DND-41 (cell line): ENCODE measurements around the gene DHCR24.

Source experiments
- ATAC-seq: fragments of 200-7000 bp; cut with Tn5 transposase; 3 replicates; pipeline ENCODE4 v1.9.1; 2021; ENCODE audit warnings: low read depth; ENCODE audit not compliant: insufficient read depth
- DNase-seq: peaks from one replicate; pipeline ENCODE4 v3.0.0-alpha.2; 2020
- H2AFZ ChIP-seq: 2 replicates; pipeline ENCODE4 v1.6.0; 2012; ENCODE audit warnings: low read depth, low read length
- H3K27ac ChIP-seq: 2 replicates; pipeline ENCODE4 v1.5.1; 2012; ENCODE audit warnings: low read length, inconsistent platforms
- H3K27me3 ChIP-seq: fragments of 200-600 bp; sonication (generic); 2 replicates; pipeline ENCODE4 v1.6.0; 2012; ENCODE audit warnings: low read length, mild to moderate bottlenecking, inconsistent platforms; ENCODE audit not compliant: insufficient read depth, poor library complexity
- H3K36me3 ChIP-seq: 2 replicates; pipeline ENCODE4 v1.5.1; 2012; ENCODE audit warnings: low read length, inconsistent platforms; ENCODE audit not compliant: insufficient read depth
- H3K4me1 ChIP-seq: 2 replicates; pipeline ENCODE4 v1.5.1; 2012; ENCODE audit warnings: mild to moderate bottlenecking, low read length; ENCODE audit not compliant: insufficient read depth
- H3K4me2 ChIP-seq: 2 replicates; pipeline ENCODE4 v1.6.0; 2012; ENCODE audit warnings: mild to moderate bottlenecking, moderate library complexity, low read length, inconsistent platforms; ENCODE audit not compliant: insufficient read depth
- H3K4me3 ChIP-seq, 2 experiments: fragments of 200-600 bp in 1 of 2; shearing (Covaris generic) in 1 of 2; 2 replicates each; pipeline ENCODE4 v1.5.1; 2012 to 2016; ENCODE audit warnings: inconsistent platforms in 2 of 2, low read length in 2 of 2, mild to moderate bottlenecking in 2 of 2, low read depth in 1 of 2, moderate library complexity in 1 of 2
- H3K79me2 ChIP-seq: 2 replicates; pipeline ENCODE4 v1.6.0; 2012; ENCODE audit warnings: low read length, inconsistent platforms; ENCODE audit not compliant: insufficient read depth
- H3K9ac ChIP-seq: 2 replicates; pipeline ENCODE4 v1.6.0; 2012; ENCODE audit warnings: low read depth, mild to moderate bottlenecking, inconsistent platforms, low read length, moderate library complexity
- H3K9me3 ChIP-seq: 2 replicates; pipeline ENCODE4 v1.5.1; 2012; ENCODE audit warnings: low read length, moderate library complexity, mild to moderate bottlenecking, inconsistent platforms; ENCODE audit not compliant: insufficient read depth, severe bottlenecking
- H4K20me1 ChIP-seq: 2 replicates; pipeline ENCODE4 v1.6.0; 2012; ENCODE audit warnings: low read length; ENCODE audit not compliant: insufficient read depth
- EZH2 ChIP-seq: IDR thresholded peaks from 3 replicates; pipeline ENCODE4 v1.6.1; 2012; ENCODE audit warnings: borderline replicate concordance, low read depth, mild to moderate bottlenecking, moderate library complexity, low read length, inconsistent platforms; ENCODE audit not compliant: severe bottlenecking
- TF ChIP-seq, protein P1 (sequence below): IDR thresholded peaks from 2 replicates; pipeline ENCODE4 v1.5.1; 2012; ENCODE audit warnings: borderline replicate concordance, low read length, moderate library complexity, mild to moderate bottlenecking; ENCODE audit not compliant: poor library complexity, severe bottlenecking; ENCODE audit errors: extremely low read depth

Gene DHCR24

DNA sequence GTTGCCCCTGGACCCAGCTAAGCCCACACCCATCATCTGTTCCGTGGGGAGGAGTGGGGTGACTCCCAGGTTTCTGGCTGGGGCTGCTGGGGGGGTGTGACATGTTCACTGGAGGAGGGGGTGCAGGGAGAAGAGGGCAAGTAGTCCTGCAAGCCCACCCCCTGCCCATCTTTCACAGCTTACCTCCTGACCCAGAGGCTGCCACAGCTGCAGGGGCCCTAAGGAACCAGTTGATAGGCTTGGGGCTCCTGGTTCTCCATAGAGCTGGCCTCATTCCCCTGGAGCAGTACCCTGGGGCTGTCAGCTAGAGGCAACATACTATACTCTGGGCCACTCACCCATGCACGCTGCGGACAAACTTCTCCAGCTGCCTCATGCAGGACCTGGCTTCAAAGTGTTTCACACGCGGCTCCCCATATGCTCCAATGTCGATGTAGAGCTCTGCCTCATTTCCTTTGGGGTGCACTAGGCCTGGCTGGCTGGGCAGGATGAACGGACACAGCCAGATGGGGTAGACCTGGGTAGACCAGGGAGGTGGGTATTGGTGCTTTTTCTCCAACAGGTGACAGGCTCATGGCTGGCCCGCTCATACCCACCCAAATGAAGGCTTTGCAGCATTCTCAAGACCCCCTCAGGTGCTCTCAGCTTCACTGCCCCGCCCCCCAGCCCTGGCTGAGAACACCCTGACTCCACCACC, 33.8 kb downstream of the DHCR24 start:
- no peaks in the 10 kb centered on the region for H3K79me2 ChIP-seq
- peaks cover 96% of the 10 kb centered on the region for H3K36me3 ChIP-seq

DNA sequence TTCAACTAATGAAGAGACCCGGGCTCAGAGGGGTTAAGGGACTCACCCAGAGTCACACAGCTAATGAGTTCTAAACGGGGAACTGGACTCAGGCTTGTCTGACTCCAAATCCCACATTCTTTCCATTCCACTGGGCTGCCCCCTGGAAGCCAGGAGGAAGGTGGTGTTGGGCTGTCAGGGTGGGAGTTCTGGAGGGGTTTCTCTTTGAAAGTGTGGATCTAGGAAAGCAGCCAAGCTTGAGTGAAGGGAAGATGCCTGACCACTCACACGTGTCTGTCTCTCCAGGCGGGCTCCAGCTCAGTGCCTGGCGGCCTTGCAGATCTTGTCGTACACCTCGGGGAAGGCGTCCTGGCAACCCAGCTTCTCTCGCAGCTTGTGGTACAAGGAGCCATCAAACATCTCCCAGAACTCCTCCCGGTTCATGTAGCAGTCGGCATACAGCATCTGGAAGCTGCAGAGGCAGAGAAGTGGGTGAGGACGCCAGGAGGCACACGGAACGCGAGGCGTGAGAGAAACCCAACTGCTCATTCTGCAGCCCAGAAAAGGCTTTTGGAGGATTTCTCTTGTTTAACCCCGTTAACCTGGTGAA, 35.0 kb downstream of the DHCR24 start:
- peaks cover 25% of the 10 kb centered on the region; the same call in 1 of the 2 replicates for H4K20me1 ChIP-seq
- no peaks in the 10 kb centered on the region for H3K27me3 ChIP-seq
- no peaks in the 10 kb centered on the region for H3K79me2 ChIP-seq
- H3K27ac ChIP-seq = no peak overlapping the region
- H3K4me3 ChIP-seq = no peak overlapping the region
- no peak overlapping the region for H3K4me2 ChIP-seq
- ATAC-seq (no peak), DNase-seq (no peak)
- no peak overlapping the region for H3K9ac ChIP-seq
- H3K36me3 ChIP-seq = peaks cover 93% of the 10 kb centered on the region
- no peaks in the 10 kb centered on the region for H3K9me3 ChIP-seq
- no peak for TF ChIP-seq EZH2
- TF ChIP-seq, protein P1, sequence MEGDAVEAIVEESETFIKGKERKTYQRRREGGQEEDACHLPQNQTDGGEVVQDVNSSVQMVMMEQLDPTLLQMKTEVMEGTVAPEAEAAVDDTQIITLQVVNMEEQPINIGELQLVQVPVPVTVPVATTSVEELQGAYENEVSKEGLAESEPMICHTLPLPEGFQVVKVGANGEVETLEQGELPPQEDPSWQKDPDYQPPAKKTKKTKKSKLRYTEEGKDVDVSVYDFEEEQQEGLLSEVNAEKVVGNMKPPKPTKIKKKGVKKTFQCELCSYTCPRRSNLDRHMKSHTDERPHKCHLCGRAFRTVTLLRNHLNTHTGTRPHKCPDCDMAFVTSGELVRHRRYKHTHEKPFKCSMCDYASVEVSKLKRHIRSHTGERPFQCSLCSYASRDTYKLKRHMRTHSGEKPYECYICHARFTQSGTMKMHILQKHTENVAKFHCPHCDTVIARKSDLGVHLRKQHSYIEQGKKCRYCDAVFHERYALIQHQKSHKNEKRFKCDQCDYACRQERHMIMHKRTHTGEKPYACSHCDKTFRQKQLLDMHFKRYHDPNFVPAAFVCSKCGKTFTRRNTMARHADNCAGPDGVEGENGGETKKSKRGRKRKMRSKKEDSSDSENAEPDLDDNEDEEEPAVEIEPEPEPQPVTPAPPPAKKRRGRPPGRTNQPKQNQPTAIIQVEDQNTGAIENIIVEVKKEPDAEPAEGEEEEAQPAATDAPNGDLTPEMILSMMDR = no peak
- no peak overlapping the region for H2AFZ ChIP-seq
- no peaks in the 10 kb centered on the region for H3K4me1 ChIP-seq

More for the DNA sequence above, 33.8 kb downstream of the DHCR24 start:
- TF ChIP-seq, protein P1 = no peak
- no peak for TF ChIP-seq EZH2
- Histone ChIP-seq H3K9ac (no peak overlapping the region), H3K27me3 (no peaks in the 10 kb centered on the region), H3K4me3 (no peak overlapping the region), H4K20me1 (peaks cover 34% of the 10 kb centered on the region; the same call in 1 of the 2 replicates), H3K9me3 (no peaks in the 10 kb centered on the region), H3K27ac (no peak overlapping the region), H3K4me2 (no peak overlapping the region), H3K4me1 (no peaks in the 10 kb centered on the region), H2AFZ (no peak overlapping the region)
- ATAC-seq = no peak
- DNase-seq = no peak

DNA sequence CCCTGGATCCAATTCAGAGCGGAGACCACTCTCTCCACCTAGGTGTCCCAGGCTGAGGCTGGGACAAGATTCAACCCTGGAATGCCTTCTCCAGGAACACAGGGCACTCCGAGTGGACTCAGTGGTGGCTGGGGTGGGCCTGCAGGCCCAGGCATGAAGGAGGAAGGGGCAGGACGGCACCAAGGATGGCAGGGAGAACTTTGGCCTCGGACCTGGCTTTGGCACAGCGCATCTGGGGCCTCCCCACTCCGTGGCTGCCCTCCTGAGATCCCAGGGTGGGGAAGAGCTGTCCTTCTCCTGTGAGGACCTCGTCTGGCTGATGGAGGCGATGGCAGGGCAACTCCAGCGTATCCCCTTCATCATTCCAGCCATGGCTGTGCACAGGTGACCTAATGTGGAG, 35.6 kb downstream of the DHCR24 start:
- Histone ChIP-seq H3K4me3 (no peak overlapping the region), H3K36me3 (peaks cover 93% of the 10 kb centered on the region), H3K4me1 (no peaks in the 10 kb centered on the region), H3K9ac (no peak overlapping the region), H3K9me3 (no peaks in the 10 kb centered on the region), H3K27ac (no peak overlapping the region), H3K79me2 (no peaks in the 10 kb centered on the region), H4K20me1 (peaks cover 24% of the 10 kb centered on the region; the same call in 1 of the 2 replicates), H2AFZ (no peak overlapping the region), H3K4me2 (no peak overlapping the region), H3K27me3 (no peaks in the 10 kb centered on the region)
- ATAC-seq = no peak
- TF ChIP-seq, protein P1 = no peak
- no peak for TF ChIP-seq EZH2
- no peak for DNase-seq
